ENCODE results near the gene CCDC85B.
A peak's percentile ranks its signal among the peaks of the same experiment; 100 is the strongest.
"Not testable (repeated sequence)": the region's sequence is repeated elsewhere in the genome, so short reads cannot be mapped to it uniquely, and the experiment has no call there.

Gene CCDC85B

GRCh38 chr11:65886826-65887722, 3.4 kb upstream of the CCDC85B start:
- H3K36me3 ChIP-seq: peaks cover 23% of the 10 kb centered on the region
- peak overlapping the region; percentile 82 to 98 for H3K4me3 ChIP-seq (ENCODE audit: low read depth in 1 of 2, low read length in 1 of 2)
- TF ChIP-seq CTCF (IDR thresholded peaks at IDR 0.05): no peak
- peaks cover 63 to 71% of the 10 kb centered on the region in 2 experiments for H3K4me1 ChIP-seq (ENCODE audit: control insufficient read depth in 1 of 2, insufficient read depth in 1 of 2, low read depth in 1 of 2, low read length in 1 of 2)
- peak overlapping the region; percentile 93 for H3K27ac ChIP-seq
- H3K27me3 ChIP-seq: no peaks in the 10 kb centered on the region
- H3K9me3 ChIP-seq: no peaks in the 10 kb centered on the region

GRCh38 chr11:65887723-65888162, 2.7 kb upstream of the CCDC85B start:
- no peaks in the 10 kb centered on the region for H3K9me3 ChIP-seq
- H3K36me3 ChIP-seq: peaks cover 17% of the 10 kb centered on the region
- no peaks in the 10 kb centered on the region for H3K27me3 ChIP-seq
- TF ChIP-seq CTCF (IDR thresholded peaks at IDR 0.05): no peak
- peaks cover 69 to 78% of the 10 kb centered on the region in 2 experiments for H3K4me1 ChIP-seq (ENCODE audit: control insufficient read depth in 1 of 2, insufficient read depth in 1 of 2, low read depth in 1 of 2, low read length in 1 of 2)
- H3K27ac ChIP-seq: peak overlapping the region; percentile 93
- peak overlapping the region; percentile 82 to 98 for H3K4me3 ChIP-seq (ENCODE audit: low read depth in 1 of 2, low read length in 1 of 2)

GRCh38 chr11:65888163-65888814, 2.2 kb upstream of the CCDC85B start, which contains the start of gene FIBP:
Gene FIBP, minus strand, starts transcription at chr11:65888471. Its CDS starts 53 bp downstream, at chr11:65888418.
- Histone ChIP-seq H3K4me1 (ENCODE audit: control insufficient read depth in 1 of 2, insufficient read depth in 1 of 2, low read depth in 1 of 2, low read length in 1 of 2) (peaks cover 75 to 84% of the 10 kb centered on the region in 2 experiments), H3K36me3 (peaks cover 11% of the 10 kb centered on the region)
- TF ChIP-seq CTCF (IDR thresholded peaks at IDR 0.05): peak; percentile 100

GRCh38 chr11:65891219-65892136, 1.0 kb downstream of the CCDC85B start:
- Histone ChIP-seq H3K9me3 (no peaks in the 10 kb centered on the region), H3K36me3 (no peaks in the 10 kb centered on the region), H3K4me3 (ENCODE audit: low read depth in 1 of 2, low read length in 1 of 2) (peak overlapping the region; percentile 82 to 98), H3K4me1 (ENCODE audit: control insufficient read depth in 1 of 2, insufficient read depth in 1 of 2, low read depth in 1 of 2, low read length in 1 of 2) (peaks cover 79 to 80% of the 10 kb centered on the region in 2 experiments), H3K27me3 (no peaks in the 10 kb centered on the region), H3K27ac (peak overlapping the region; percentile 93)
- no peak for TF ChIP-seq CTCF (IDR thresholded peaks at IDR 0.05)

More at GRCh38 chr11:65888163-65888814, 2.2 kb upstream of the CCDC85B start, which contains the start of gene FIBP:
- Histone ChIP-seq H3K9me3 (no peaks in the 10 kb centered on the region), H3K4me3 (ENCODE audit: low read depth in 1 of 2, low read length in 1 of 2) (peak within 1 kb of the TSS; percentile 82 to 98), H3K27me3 (no peaks in the 10 kb centered on the region), H3K27ac (peak within 1 kb of the TSS; percentile 93)

GRCh38 chr11:65892137-65892540, 1.7 kb downstream of the CCDC85B start:
- Histone ChIP-seq H3K27ac (peak overlapping the region; percentile 93), H3K4me1 (ENCODE audit: control insufficient read depth in 1 of 2, insufficient read depth in 1 of 2, low read depth in 1 of 2, low read length in 1 of 2) (peaks cover 73 to 74% of the 10 kb centered on the region in 2 experiments), H3K4me3 (ENCODE audit: low read depth in 1 of 2, low read length in 1 of 2) (peak overlapping the region; percentile 82 to 98)
- not testable (repeated sequence) for H3K27me3 ChIP-seq, H3K36me3 ChIP-seq, H3K9me3 ChIP-seq
